ENCODE results near the gene MYO3B. TPM values are rescaled to one million over a fixed set of nuclear protein-coding genes. Genes with fewer than 3 reads are reported as not detected.

The MYO3B gene
- total and polyA plus RNA-seq, 2 donors from 2014 or later, result 3.5 to 6.4 TPM

DNA sequence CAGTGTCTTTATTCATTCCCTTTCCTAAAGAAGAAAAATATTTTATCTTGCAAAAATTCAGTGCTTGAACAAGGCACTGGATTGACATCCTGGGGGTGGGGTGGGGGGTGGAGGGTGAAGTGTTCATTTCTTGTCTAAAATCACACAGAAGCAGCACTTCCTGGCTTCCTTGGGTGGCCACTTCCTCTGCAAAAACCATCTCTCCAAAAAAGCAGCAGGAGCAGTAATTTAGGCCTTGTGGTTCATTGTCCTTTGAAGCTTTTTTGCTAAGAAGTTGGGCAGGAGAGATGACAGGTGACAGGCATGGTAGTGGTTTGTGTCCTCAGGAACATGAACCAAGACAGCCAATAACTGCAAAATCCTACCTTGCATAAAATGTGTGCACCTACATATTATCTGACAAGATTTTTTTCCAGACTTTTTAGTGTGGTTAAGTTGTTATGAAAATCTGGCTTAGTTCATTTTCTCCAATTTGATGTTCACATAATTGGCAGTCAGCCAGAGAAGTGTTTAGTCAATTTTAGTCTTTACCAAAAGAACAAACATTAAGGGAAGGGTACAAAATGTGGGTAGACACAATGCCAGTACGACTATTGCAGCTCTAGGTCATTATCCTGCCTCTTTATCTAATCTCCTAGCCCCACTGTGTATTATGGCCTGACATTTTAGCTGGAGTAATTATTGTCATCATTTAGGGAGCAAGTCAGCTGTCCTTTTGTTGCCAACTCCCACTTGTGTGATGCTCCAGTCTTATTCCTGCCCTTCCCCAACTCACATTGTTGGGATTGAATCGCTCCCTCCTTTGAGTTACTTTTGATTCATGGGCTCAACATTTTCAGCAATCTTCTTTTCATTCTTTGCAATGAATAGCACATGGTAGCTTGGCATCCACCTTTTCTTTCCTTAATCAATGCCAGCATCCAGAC, 177.2 kb downstream of the MYO3B start:
- Histone ChIP-seq H3K9ac (ENCODE audit: low read length in 3 of 3) (no peak overlapping the region), H3K4me1 (ENCODE audit: control insufficient read depth in 2 of 3, insufficient read depth in 2 of 3, low read depth in 1 of 3, low read length in 3 of 3) (no peaks in the 10 kb centered on the region), H3K36me3 (ENCODE audit: control insufficient read depth in 2 of 3, insufficient read depth in 3 of 3, low read length in 3 of 3) (no peaks in the 10 kb centered on the region), H3K9me3 (ENCODE audit: control insufficient read depth in 2 of 3, insufficient read depth in 1 of 3, low read length in 3 of 3) (no peaks in the 10 kb centered on the region), H3K27me3 (ENCODE audit: control insufficient read depth, insufficient read depth, low read length) (no peaks in the 10 kb centered on the region), H3K4me3 (ENCODE audit: low read length in 3 of 3) (no peak overlapping the region), H3K27ac (ENCODE audit: low read depth in 2 of 2, low read length in 2 of 2) (no peak overlapping the region)
- TF ChIP-seq CTCF (IDR thresholded peaks at IDR 0.05; ENCODE audit: borderline replicate concordance, extremely low read depth, insufficient read depth), result no peak
- DNase-seq (no peak), FAIRE-seq (no peak)
- intact Hi-C loops (cut with DNase I), result no loop called here

DNA sequence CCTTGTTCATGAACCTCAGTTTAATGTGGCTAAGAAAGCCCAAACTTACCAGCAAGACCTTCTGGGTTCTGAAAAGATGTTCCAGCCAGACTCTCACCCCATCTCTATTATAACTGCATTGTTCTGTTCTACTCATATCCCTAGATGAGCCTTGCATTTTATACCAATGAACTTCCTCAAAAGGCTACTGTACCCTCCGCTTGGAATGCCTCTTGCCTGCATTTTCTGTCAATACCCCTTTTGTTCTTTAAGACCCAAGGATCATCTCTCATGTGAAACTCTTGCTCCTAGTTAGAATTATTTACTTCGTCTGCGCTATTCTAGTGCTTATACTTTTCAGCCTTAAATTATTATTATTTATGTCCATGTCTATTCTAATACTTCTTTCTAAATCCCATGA, 181.5 kb downstream of the MYO3B start:
- Histone ChIP-seq H3K27me3 (ENCODE audit: control insufficient read depth, insufficient read depth, low read length) (no peaks in the 10 kb centered on the region), H3K36me3 (ENCODE audit: control insufficient read depth in 2 of 3, insufficient read depth in 3 of 3, low read length in 3 of 3) (no peaks in the 10 kb centered on the region), H3K9me3 (ENCODE audit: control insufficient read depth in 2 of 3, insufficient read depth in 1 of 3, low read length in 3 of 3) (no peaks in the 10 kb centered on the region), H3K9ac (ENCODE audit: low read length in 3 of 3) (no peak overlapping the region), H3K4me3 (ENCODE audit: low read length in 3 of 3) (no peak overlapping the region), H3K4me1 (ENCODE audit: control insufficient read depth in 2 of 3, insufficient read depth in 2 of 3, low read depth in 1 of 3, low read length in 3 of 3) (no peaks in the 10 kb centered on the region), H3K27ac (ENCODE audit: low read depth in 2 of 2, low read length in 2 of 2) (no peak overlapping the region)
- FAIRE-seq (no peak), DNase-seq (no peak)
- TF ChIP-seq CTCF (IDR thresholded peaks at IDR 0.05; ENCODE audit: borderline replicate concordance, extremely low read depth, insufficient read depth), result no peak
- intact Hi-C loops (cut with DNase I), result no loop called here

DNA sequence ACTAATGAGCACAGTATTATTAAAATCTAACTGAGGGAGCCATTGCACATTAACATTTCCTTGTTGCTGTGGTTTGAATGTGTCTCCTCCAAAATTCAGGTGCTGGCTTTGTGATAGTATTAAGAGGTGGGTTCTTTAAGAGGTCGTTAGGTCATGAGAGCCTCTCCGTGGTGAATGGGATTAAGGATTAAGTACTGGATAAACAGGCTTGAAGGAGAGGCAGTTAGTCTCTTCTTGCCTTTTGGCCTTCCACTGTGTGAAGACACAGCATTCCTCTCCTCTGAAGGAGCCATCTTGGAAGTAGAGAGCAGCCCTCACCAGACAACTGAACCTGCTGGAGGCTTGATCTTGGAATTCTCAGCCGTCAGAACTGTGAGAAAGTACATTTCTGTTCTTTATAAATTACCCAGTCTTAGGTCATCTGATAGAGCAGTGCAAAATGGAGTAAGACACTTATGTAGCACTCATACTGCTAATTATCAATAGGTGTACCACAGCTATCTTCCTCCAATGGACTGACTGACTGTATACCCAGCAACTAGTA, 182.7 kb downstream of the MYO3B start:
- H3K36me3 ChIP-seq (ENCODE audit: control insufficient read depth in 2 of 3, insufficient read depth in 3 of 3, low read length in 3 of 3), result no peaks in the 10 kb centered on the region
- no peaks in the 10 kb centered on the region for H3K4me1 ChIP-seq (ENCODE audit: control insufficient read depth in 2 of 3, insufficient read depth in 2 of 3, low read depth in 1 of 3, low read length in 3 of 3)
- no peak for TF ChIP-seq CTCF (IDR thresholded peaks at IDR 0.05; ENCODE audit: borderline replicate concordance, extremely low read depth, insufficient read depth)
- DNase-seq, result no peak
- H3K27me3 ChIP-seq (ENCODE audit: control insufficient read depth, insufficient read depth, low read length), result no peaks in the 10 kb centered on the region
- H3K9me3 ChIP-seq (ENCODE audit: control insufficient read depth in 2 of 3, insufficient read depth in 1 of 3, low read length in 3 of 3), result no peaks in the 10 kb centered on the region
- no peak overlapping the region for H3K9ac ChIP-seq (ENCODE audit: low read length in 3 of 3)
- no peak overlapping the region for H3K27ac ChIP-seq (ENCODE audit: low read depth in 2 of 2, low read length in 2 of 2)
- FAIRE-seq, result no peak
- H3K4me3 ChIP-seq (ENCODE audit: low read length in 3 of 3), result no peak overlapping the region
- intact Hi-C loops (cut with DNase I), result no loop called here
